ENCODE results near the gene HS6ST3.

DNA sequence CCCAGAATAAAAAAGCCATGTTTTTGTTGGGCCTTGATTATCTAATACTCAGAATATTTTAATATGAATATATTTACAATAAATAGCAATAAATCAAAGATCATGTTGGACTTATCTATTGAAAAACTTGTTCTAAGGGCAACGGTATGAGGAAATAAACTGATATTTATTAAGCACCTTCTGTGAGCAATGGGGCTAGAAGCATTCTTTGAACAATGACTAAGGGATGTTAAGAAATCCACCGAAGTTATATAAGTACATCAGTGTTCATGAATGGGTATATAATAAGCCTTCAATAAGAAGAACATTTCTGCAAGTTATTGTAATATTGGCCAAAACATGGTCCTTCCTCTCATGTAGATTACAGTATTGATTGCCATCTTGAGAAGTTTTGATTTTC lies 682.5 kb downstream of the HS6ST3 start:
- TF ChIP-seq SMARCB1 (IDR thresholded peaks at IDR 0.05; ENCODE audit: insufficient read length, low read depth) (no peak), KDM1A (IDR thresholded peaks at IDR 0.05) (no peak), SMAD3 (CRISPR knock-in tag; conservative IDR thresholded peaks at IDR 0.05) (no peak), POLR2A (conservative IDR thresholded peaks at IDR 0.05) (no peak), HNRNPUL1 (IDR thresholded peaks at IDR 0.05; ENCODE audit: low read length) (no peak), RAD21 (CRISPR knock-in tag; conservative IDR thresholded peaks at IDR 0.05 in 1 of 2, IDR thresholded peaks at IDR 0.05 in 1 of 2) (no peak), EZH2 (IDR thresholded peaks at IDR 0.05; ENCODE audit: borderline replicate concordance, low read depth, low read length) (no peak), MAFK (IDR thresholded peaks at IDR 0.05; ENCODE audit: low read length) (no peak)
- TF ChIP-seq, protein P1, sequence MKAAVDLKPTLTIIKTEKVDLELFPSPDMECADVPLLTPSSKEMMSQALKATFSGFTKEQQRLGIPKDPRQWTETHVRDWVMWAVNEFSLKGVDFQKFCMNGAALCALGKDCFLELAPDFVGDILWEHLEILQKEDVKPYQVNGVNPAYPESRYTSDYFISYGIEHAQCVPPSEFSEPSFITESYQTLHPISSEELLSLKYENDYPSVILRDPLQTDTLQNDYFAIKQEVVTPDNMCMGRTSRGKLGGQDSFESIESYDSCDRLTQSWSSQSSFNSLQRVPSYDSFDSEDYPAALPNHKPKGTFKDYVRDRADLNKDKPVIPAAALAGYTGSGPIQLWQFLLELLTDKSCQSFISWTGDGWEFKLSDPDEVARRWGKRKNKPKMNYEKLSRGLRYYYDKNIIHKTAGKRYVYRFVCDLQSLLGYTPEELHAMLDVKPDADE (conservative IDR thresholded peaks at IDR 0.05; ENCODE audit: control insufficient read depth, low read depth, low read length): no peak
- TF ChIP-seq, protein P2, sequence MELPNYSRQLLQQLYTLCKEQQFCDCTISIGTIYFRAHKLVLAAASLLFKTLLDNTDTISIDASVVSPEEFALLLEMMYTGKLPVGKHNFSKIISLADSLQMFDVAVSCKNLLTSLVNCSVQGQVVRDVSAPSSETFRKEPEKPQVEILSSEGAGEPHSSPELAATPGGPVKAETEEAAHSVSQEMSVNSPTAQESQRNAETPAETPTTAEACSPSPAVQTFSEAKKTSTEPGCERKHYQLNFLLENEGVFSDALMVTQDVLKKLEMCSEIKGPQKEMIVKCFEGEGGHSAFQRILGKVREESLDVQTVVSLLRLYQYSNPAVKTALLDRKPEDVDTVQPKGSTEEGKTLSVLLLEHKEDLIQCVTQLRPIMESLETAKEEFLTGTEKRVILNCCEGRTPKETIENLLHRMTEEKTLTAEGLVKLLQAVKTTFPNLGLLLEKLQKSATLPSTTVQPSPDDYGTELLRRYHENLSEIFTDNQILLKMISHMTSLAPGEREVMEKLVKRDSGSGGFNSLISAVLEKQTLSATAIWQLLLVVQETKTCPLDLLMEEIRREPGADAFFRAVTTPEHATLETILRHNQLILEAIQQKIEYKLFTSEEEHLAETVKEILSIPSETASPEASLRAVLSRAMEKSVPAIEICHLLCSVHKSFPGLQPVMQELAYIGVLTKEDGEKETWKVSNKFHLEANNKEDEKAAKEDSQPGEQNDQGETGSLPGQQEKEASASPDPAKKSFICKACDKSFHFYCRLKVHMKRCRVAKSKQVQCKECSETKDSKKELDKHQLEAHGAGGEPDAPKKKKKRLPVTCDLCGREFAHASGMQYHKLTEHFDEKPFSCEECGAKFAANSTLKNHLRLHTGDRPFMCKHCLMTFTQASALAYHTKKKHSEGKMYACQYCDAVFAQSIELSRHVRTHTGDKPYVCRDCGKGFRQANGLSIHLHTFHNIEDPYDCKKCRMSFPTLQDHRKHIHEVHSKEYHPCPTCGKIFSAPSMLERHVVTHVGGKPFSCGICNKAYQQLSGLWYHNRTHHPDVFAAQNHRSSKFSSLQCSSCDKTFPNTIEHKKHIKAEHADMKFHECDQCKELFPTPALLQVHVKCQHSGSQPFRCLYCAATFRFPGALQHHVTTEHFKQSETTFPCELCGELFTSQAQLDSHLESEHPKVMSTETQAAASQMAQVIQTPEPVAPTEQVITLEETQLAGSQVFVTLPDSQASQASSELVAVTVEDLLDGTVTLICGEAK (IDR thresholded peaks at IDR 0.05): no peak
- TF ChIP-seq, protein P2 (CRISPR knock-in tag; IDR thresholded peaks at IDR 0.05): no peak
- TF ChIP-seq, protein P3, sequence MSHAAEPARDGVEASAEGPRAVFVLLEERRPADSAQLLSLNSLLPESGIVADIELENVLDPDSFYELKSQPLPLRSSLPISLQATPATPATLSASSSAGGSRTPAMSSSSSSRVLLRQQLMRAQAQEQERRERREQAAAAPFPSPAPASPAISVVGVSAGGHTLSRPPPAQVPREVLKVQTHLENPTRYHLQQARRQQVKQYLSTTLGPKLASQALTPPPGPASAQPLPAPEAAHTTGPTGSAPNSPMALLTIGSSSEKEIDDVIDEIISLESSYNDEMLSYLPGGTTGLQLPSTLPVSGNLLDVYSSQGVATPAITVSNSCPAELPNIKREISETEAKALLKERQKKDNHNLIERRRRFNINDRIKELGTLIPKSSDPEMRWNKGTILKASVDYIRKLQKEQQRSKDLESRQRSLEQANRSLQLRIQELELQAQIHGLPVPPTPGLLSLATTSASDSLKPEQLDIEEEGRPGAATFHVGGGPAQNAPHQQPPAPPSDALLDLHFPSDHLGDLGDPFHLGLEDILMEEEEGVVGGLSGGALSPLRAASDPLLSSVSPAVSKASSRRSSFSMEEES (CRISPR knock-in tag; IDR thresholded peaks at IDR 0.05): no peak
